ENCODE data around the gene HABP4.

The HABP4 gene

GRCh38 chr9:96482476-96482875 lies 32.5 kb downstream of the HABP4 start:
- no peaks in the 10 kb centered on the region for H3K27me3 ChIP-seq (replicated peaks; ENCODE audit: control insufficient read depth, insufficient read depth, low read length)
- DNase-seq (ENCODE audit: low read depth), result peak; percentile 23
- H3K4me1 ChIP-seq (ENCODE audit: control insufficient read depth, insufficient read depth, low read length), result peaks cover 46% of the 10 kb centered on the region
- peaks cover 16% of the 10 kb centered on the region for H3K36me3 ChIP-seq (ENCODE audit: control insufficient read depth, insufficient read depth, low read length, severe bottlenecking)
- no peak overlapping the region for H3K9ac ChIP-seq (ENCODE audit: low read length)
- peak overlapping the region; percentile 16 for H3K4me3 ChIP-seq (ENCODE audit: low read length)
- no peaks in the 10 kb centered on the region for H3K9me3 ChIP-seq (ENCODE audit: control insufficient read depth, low read length)

DNA sequence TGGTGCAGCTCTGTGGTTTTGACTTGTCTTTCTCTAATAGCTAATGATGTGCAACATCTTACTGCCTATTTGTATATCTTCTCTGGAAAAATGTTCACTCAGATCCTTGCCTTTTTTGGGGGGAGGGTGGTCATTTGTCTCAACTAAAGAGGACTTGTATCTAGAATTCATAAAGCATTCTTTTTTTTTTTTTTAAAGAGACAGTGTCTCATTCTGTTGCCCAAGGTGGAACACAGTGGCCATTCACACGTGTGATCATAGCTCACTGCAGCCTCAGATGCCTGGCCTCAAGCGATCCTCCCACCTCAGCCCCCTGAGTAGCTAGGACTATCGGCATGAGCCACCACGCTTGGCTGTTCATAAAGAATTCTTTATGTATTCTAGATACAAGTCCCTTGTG lies 33.2 kb downstream of the HABP4 start:
- H3K4me1 ChIP-seq (ENCODE audit: control insufficient read depth, insufficient read depth, low read length), result peaks cover 53% of the 10 kb centered on the region
- H3K4me3 ChIP-seq (ENCODE audit: low read length), result no peak overlapping the region
- no peak overlapping the region for H3K9ac ChIP-seq (ENCODE audit: low read length)
- H3K9me3 ChIP-seq (ENCODE audit: control insufficient read depth, low read length), result no peaks in the 10 kb centered on the region
- no peaks in the 10 kb centered on the region for H3K27me3 ChIP-seq (replicated peaks; ENCODE audit: control insufficient read depth, insufficient read depth, low read length)
- no peak for DNase-seq (ENCODE audit: low read depth)
- H3K36me3 ChIP-seq (ENCODE audit: control insufficient read depth, insufficient read depth, low read length, severe bottlenecking), result peaks cover 20% of the 10 kb centered on the region

DNA sequence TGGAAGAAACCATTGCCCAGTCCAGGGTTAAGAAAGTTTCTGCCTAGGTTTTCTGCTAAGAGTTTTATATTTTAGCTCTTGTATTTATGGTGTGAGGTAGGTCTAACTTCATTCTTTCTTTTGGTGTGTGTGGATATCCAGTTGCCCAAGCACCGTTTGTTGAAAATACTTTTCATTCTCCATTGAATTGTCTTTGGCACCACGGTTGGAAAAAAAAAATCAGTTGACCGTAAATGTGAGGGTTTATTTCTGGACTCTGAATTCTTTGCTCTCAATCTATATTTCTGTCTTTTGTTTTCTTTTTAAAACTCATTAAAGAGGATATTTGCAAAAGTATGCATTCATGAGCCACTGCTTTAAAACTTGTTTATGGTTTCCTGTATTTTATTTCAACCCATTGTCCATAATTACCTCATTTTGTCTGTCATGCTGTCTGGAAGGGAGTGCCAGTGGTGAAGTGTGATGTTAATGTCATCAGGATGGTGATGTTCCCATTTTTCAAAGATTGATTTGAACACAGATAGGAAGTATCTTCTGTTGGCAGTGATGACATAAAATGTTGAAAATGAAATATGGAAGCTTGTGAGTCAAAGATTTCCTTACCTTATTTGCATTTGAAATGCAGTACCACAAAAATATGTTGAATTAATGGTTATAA lies 33.9 kb downstream of the HABP4 start:
- H3K9me3 ChIP-seq (ENCODE audit: control insufficient read depth, low read length), result no peaks in the 10 kb centered on the region
- no peaks in the 10 kb centered on the region for H3K27me3 ChIP-seq (replicated peaks; ENCODE audit: control insufficient read depth, insufficient read depth, low read length)
- peaks cover 49% of the 10 kb centered on the region for H3K4me1 ChIP-seq (ENCODE audit: control insufficient read depth, insufficient read depth, low read length)
- peaks cover 27% of the 10 kb centered on the region for H3K36me3 ChIP-seq (ENCODE audit: control insufficient read depth, insufficient read depth, low read length, severe bottlenecking)
- no peak overlapping the region for H3K4me3 ChIP-seq (ENCODE audit: low read length)
- peak; percentile 22 for DNase-seq (ENCODE audit: low read depth)
- no peak overlapping the region for H3K9ac ChIP-seq (ENCODE audit: low read length)

DNA sequence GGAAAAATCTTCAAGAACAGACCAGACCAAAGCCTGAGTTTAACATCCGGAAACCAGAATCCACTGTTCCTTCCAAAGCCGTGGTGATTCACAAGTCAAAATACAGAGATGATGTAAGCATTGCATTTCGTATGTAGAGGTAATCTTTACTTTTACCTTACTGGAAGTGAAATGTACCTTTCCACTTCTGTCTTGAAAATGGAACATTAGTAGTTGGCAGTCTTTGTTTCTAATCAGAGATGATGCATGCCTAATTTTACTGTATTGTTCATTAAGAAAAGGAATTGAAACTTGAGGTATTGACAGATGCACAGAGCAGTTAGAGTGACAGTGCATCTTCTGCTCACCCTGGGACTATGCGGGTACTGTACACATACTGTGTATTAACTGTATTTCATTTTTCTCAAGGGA lies 34.6 kb downstream of the HABP4 start:
- Histone ChIP-seq H3K9me3 (ENCODE audit: control insufficient read depth, low read length) (no peaks in the 10 kb centered on the region), H3K9ac (ENCODE audit: low read length) (no peak overlapping the region), H3K27me3 (replicated peaks; ENCODE audit: control insufficient read depth, insufficient read depth, low read length) (no peaks in the 10 kb centered on the region), H3K4me1 (ENCODE audit: control insufficient read depth, insufficient read depth, low read length) (peaks cover 46% of the 10 kb centered on the region), H3K4me3 (ENCODE audit: low read length) (no peak overlapping the region), H3K36me3 (ENCODE audit: control insufficient read depth, insufficient read depth, low read length, severe bottlenecking) (peaks cover 33% of the 10 kb centered on the region)
- peak; percentile 29 for DNase-seq (ENCODE audit: low read depth)

DNA sequence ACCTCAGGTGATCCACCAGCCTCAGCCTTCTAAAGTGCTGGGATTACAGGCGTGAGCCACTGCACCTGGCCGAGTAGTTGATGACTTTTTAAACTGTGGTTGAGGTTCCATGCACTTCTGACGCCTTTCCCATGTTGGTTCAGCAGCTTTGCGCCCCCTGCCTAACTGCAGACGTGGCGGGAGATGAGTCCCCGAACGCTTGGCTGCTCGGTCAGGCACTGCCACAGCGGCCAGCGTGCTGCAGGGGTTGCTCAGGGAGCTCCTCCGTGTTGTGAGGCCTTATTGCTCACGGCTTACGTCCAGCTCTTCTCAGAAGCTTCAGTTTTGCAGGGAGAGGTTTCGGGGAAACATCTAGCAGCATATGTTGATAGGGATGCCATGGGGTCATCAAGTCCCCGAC lies 35.3 kb downstream of the HABP4 start:
- Histone ChIP-seq H3K27me3 (replicated peaks; ENCODE audit: control insufficient read depth, insufficient read depth, low read length) (no peaks in the 10 kb centered on the region), H3K9ac (ENCODE audit: low read length) (peak overlapping the region; percentile 74), H3K4me3 (ENCODE audit: low read length) (no peak overlapping the region), H3K36me3 (ENCODE audit: control insufficient read depth, insufficient read depth, low read length, severe bottlenecking) (peaks cover 38% of the 10 kb centered on the region), H3K4me1 (ENCODE audit: control insufficient read depth, insufficient read depth, low read length) (peaks cover 46% of the 10 kb centered on the region), H3K9me3 (ENCODE audit: control insufficient read depth, low read length) (no peaks in the 10 kb centered on the region)
- DNase-seq (ENCODE audit: low read depth), result no peak

GRCh38 chr9:96486386-96487028 lies 36.5 kb downstream of the HABP4 start:
- Histone ChIP-seq H3K36me3 (ENCODE audit: control insufficient read depth, insufficient read depth, low read length, severe bottlenecking) (peaks cover 50% of the 10 kb centered on the region), H3K9me3 (ENCODE audit: control insufficient read depth, low read length) (no peaks in the 10 kb centered on the region)

DNA sequence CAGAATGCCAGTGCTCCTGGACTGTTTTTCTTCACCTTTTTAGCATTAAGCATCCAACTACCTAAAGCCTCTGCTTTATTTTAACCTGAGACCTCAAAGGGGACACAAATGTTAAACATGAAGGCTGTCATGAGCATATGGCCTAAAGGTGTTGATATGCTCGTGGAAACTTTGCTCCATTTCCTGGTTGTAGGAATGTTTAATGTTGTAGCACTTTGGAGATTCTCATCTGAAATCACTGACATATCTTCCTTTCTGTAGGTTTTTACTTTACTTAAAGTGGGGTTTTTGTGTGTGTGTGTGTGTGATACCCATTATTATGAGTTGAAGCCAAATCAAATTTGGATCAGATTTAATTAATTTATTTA lies 37.0 kb downstream of the HABP4 start:
- Histone ChIP-seq H3K4me3 (ENCODE audit: low read length) (peak overlapping the region; percentile 64), H3K9me3 (ENCODE audit: control insufficient read depth, low read length) (no peaks in the 10 kb centered on the region), H3K4me1 (ENCODE audit: control insufficient read depth, insufficient read depth, low read length) (peaks cover 44% of the 10 kb centered on the region), H3K36me3 (ENCODE audit: control insufficient read depth, insufficient read depth, low read length, severe bottlenecking) (peaks cover 55% of the 10 kb centered on the region), H3K9ac (ENCODE audit: low read length) (peak overlapping the region; percentile 74), H3K27me3 (replicated peaks; ENCODE audit: control insufficient read depth, insufficient read depth, low read length) (no peaks in the 10 kb centered on the region)
- no peak for DNase-seq (ENCODE audit: low read depth)

More at GRCh38 chr9:96486386-96487028, 36.5 kb downstream of the HABP4 start:
- peak; percentile 93 for DNase-seq (ENCODE audit: low read depth)
- Histone ChIP-seq H3K27me3 (replicated peaks; ENCODE audit: control insufficient read depth, insufficient read depth, low read length) (no peaks in the 10 kb centered on the region), H3K4me1 (ENCODE audit: control insufficient read depth, insufficient read depth, low read length) (peaks cover 46% of the 10 kb centered on the region), H3K4me3 (ENCODE audit: low read length) (peak overlapping the region; percentile 64), H3K9ac (ENCODE audit: low read length) (peak overlapping the region; percentile 74)

GRCh38 chr9:96487949-96488348 lies 38.0 kb downstream of the HABP4 start:
- Histone ChIP-seq H3K9me3 (ENCODE audit: control insufficient read depth, low read length) (no peaks in the 10 kb centered on the region), H3K4me3 (ENCODE audit: low read length) (no peak overlapping the region), H3K27me3 (replicated peaks; ENCODE audit: control insufficient read depth, insufficient read depth, low read length) (no peaks in the 10 kb centered on the region), H3K4me1 (ENCODE audit: control insufficient read depth, insufficient read depth, low read length) (peaks cover 35% of the 10 kb centered on the region), H3K36me3 (ENCODE audit: control insufficient read depth, insufficient read depth, low read length, severe bottlenecking) (peaks cover 59% of the 10 kb centered on the region), H3K9ac (ENCODE audit: low read length) (peak overlapping the region; percentile 74)
- no peak for DNase-seq (ENCODE audit: low read depth)

- H3K27me3 ChIP-seq (replicated peaks; ENCODE audit: control insufficient read depth, insufficient read depth, low read length), result no peaks in the 10 kb centered on the region
- H3K9ac ChIP-seq (ENCODE audit: low read length), result no peak overlapping the region
- H3K4me1 ChIP-seq (ENCODE audit: control insufficient read depth, insufficient read depth, low read length), result peaks cover 34% of the 10 kb centered on the region
- no peak for DNase-seq (ENCODE audit: low read depth)
- no peak overlapping the region for H3K4me3 ChIP-seq (ENCODE audit: low read length)
- peaks cover 59% of the 10 kb centered on the region for H3K36me3 ChIP-seq (ENCODE audit: control insufficient read depth, insufficient read depth, low read length, severe bottlenecking)
- no peaks in the 10 kb centered on the region for H3K9me3 ChIP-seq (ENCODE audit: control insufficient read depth, low read length)
These were observed 39.6 kb downstream of the HABP4 start for GRCh38 chr9:96489482-96489979.

DNA sequence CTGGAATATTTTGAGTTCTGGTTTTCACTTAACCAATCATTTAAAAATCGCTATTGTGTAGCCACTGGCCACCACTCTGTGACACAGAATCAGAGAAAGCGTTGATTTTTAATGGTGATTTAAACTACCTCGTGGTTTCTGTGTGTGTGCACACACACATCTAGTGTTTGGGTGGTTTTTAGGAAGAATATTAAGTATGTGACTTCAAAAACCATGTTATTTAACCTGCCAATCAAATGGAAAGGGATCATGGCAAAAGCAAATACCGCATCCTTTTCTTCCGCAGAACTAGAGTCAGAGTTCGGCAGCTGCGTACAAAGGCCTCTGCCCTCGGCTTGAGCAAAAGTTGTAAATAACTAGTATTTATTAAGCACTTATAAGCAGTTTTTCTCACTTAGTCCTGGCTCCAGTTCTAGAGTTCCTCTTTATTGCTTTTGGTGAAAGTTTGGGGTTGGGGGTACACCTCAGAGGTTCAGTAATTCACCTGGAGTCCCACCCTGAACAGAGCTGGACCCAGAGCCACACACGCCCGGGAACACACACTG lies 40.6 kb downstream of the HABP4 start:
- Histone ChIP-seq H3K36me3 (ENCODE audit: control insufficient read depth, insufficient read depth, low read length, severe bottlenecking) (peaks cover 51% of the 10 kb centered on the region), H3K4me3 (ENCODE audit: low read length) (no peak overlapping the region), H3K9ac (ENCODE audit: low read length) (no peak overlapping the region), H3K4me1 (ENCODE audit: control insufficient read depth, insufficient read depth, low read length) (peaks cover 36% of the 10 kb centered on the region), H3K9me3 (ENCODE audit: control insufficient read depth, low read length) (no peaks in the 10 kb centered on the region), H3K27me3 (replicated peaks; ENCODE audit: control insufficient read depth, insufficient read depth, low read length) (no peaks in the 10 kb centered on the region)
- no peak for DNase-seq (ENCODE audit: low read depth)

- no peaks in the 10 kb centered on the region for H3K27me3 ChIP-seq (replicated peaks; ENCODE audit: control insufficient read depth, insufficient read depth, low read length)
- H3K9ac ChIP-seq (ENCODE audit: low read length), result no peak overlapping the region
- no peak for DNase-seq (ENCODE audit: low read depth)
- H3K9me3 ChIP-seq (ENCODE audit: control insufficient read depth, low read length), result no peaks in the 10 kb centered on the region
- H3K36me3 ChIP-seq (ENCODE audit: control insufficient read depth, insufficient read depth, low read length, severe bottlenecking), result peaks cover 50% of the 10 kb centered on the region
- peaks cover 36% of the 10 kb centered on the region for H3K4me1 ChIP-seq (ENCODE audit: control insufficient read depth, insufficient read depth, low read length)
- H3K4me3 ChIP-seq (ENCODE audit: low read length), result no peak overlapping the region
These were observed 41.3 kb downstream of the HABP4 start for GRCh38 chr9:96491079-96491879.
